Measurements from ENCODE around the gene STOM. TPM values are rescaled to one million over a fixed set of nuclear protein-coding genes. Genes with fewer than 3 reads are reported as not detected.

The STOM gene
- total RNA-seq, 1 donor from 2014 or later, result 620 TPM

- DNase-seq (ENCODE audit: low spot score), result no peak
Observed at GRCh38 chr9:121349009-121349408, 21.0 kb downstream of the STOM start.

- no peak for DNase-seq (ENCODE audit: low spot score)
Observed at GRCh38 chr9:121348221-121348620, 21.8 kb downstream of the STOM start.

GRCh38 chr9:121345070-121345469, 25.0 kb downstream of the STOM start:
- no peak for DNase-seq (ENCODE audit: low spot score)

- DNase-seq (ENCODE audit: low spot score), result no peak
Observed at GRCh38 chr9:121344184-121344583, 25.9 kb downstream of the STOM start.

- no peak for DNase-seq (ENCODE audit: low spot score)
Observed at GRCh38 chr9:121340676-121341392, 29.2 kb downstream of the STOM start.

GRCh38 chr9:121339437-121339836, 30.6 kb downstream of the STOM start:
- DNase-seq (ENCODE audit: low spot score), result no peak

- no peak for DNase-seq (ENCODE audit: low spot score)
Observed at GRCh38 chr9:121336665-121337064, 33.4 kb downstream of the STOM start.

GRCh38 chr9:121333950-121334773, 35.9 kb downstream of the STOM start:
- DNase-seq (ENCODE audit: low spot score), result no peak

GRCh38 chr9:121331992-121332685, 37.9 kb downstream of the STOM start:
- no peak for DNase-seq (ENCODE audit: low spot score)

GRCh38 chr9:121331549-121331948, 38.5 kb downstream of the STOM start:
- no peak for DNase-seq (ENCODE audit: low spot score)

- DNase-seq (ENCODE audit: low spot score), result no peak
Observed at GRCh38 chr9:121328876-121329681, 41.0 kb downstream of the STOM start.

GRCh38 chr9:121328476-121328875, 41.6 kb downstream of the STOM start:
- no peak for DNase-seq (ENCODE audit: low spot score)

- no peak for DNase-seq (ENCODE audit: low spot score)
Observed at GRCh38 chr9:121326901-121327613, 43.0 kb downstream of the STOM start.

GRCh38 chr9:121326130-121326838, 43.8 kb downstream of the STOM start:
- DNase-seq (ENCODE audit: low spot score), result peak; percentile 94

- DNase-seq (ENCODE audit: low spot score), result no peak
Observed at GRCh38 chr9:121325387-121325786, 44.7 kb downstream of the STOM start.

- no peak for DNase-seq (ENCODE audit: low spot score)
Observed at GRCh38 chr9:121324755-121325154, 45.3 kb downstream of the STOM start.

- DNase-seq (ENCODE audit: low spot score), result peak; percentile 28
Observed at GRCh38 chr9:121324316-121324715, 45.7 kb downstream of the STOM start.

GRCh38 chr9:121323449-121324151, 46.5 kb downstream of the STOM start:
- DNase-seq (ENCODE audit: low spot score), result peak; percentile 51
